Hair follicle dermal papilla cell (primary cell): Measurements from ENCODE around the gene FBLL1. TPM values are rescaled to one million over a fixed set of nuclear protein-coding genes. Genes with fewer than 3 reads are reported as not detected.

Source experiments
- small RNA-seq: library from RNA; depleted of rRNA; stranded (forward); fragments of <200 nt; gene quantifications from one replicate; pipeline ENCODE3, GENCODE V24; 2012
- total RNA-seq: library from RNA; depleted of rRNA; stranded (reverse); fragments of >200 nt; gene quantifications from 2 replicates; pipeline ENCODE4 v1.2.3, GENCODE V29; 2012

FBLL1 gene
- 0.65 and 1.8 TPM in 2 replicates for total RNA-seq

DNA sequence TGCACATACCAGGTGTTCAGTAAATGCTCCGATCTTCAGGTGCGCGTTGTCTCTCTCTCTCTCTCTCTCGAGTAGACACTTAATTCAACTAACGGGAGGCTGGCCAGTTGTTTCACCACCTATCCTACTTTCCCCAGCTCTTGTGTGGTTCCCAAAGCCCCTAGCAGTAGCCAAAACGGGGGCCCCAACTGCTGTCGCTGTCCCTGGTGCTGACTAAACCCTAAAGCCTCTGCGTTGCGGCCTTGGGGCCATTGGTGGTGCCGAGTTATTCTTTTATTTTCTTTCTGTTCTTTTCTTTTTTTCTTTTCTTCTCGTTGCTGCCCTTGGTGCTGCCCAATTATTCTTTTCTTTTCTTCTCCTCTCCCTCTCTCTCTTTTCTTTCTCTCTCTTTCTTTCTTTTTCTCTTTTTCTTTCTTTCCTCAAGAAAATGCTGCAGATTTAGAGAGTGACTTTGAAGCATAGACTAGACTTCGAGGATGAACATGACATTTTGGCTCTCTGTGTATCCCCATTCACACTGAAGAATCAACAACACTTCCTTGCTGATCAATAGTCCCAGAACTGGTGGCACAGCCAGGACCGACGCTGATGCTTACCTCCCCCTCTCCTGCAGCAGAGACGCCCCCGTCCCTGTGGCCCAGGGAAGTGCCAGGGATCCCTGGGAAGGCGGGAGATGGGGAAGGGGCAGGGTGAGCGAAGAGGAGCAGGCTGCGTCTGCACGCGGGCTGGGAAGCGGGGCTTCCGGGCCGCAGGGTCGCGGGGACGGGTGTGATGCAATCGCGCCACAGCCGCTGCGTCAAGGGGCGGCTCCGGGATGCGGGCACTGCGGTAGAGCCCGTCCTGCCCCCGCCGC, at the start of gene FBLL1:
Gene FBLL1, plus strand, starts transcription at position 785 of the 853 bp plus-strand sequence. CDS start 200 bp downstream, outside the sequence.

GRCh38 chr5:168486136-168486879, 42.8 kb upstream of the FBLL1 start, which contains the start of gene RARS1:
Gene RARS1, plus strand, starts transcription at chr5:168486471. Its CDS starts 28 bp downstream, at chr5:168486499.

DNA sequence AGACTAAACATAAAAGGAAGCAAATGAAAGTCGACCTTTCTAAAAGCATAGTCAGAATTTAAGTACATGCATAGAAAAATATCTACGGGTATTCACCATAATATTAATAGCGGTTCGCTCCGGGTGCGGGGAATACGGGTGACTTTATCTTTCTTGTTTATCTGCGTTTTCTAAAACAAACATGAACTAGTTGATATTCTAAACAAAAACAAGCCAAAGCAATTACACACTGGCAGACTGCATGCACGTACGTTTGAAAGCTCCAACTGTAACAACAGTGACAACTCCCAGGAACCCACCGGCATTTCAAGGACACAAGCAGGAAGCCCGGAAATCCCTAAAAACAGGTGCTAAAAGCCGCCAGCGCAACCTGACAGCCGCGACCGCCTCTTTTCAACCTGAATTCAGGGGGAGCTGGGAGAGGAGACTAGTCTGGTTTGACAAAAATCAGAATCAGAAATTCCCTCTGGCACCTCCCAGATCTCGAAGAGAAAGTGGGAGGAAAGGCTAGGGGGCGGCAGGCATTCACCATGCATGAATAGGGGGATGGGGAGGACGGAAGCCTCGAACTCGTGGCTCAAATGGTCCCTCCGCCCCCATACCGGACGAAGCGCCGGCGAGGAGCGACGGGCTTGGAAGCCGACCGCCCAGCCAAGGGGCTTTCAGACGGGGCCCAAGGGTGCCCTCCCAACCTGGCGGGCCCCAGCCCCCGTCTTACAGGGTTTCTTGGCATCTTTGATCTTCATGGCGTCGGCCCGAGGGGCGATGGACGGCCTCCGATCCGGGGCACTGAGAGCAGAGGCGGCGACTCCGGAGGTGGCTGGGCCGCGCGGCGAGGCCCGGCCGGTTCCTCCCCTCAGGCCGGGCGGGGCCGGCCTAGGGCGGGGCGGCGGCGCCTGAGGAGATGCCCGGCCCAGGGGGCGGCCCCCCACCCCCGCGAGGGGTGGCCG, 49.7 kb downstream of the FBLL1 start, which contains the start of gene PANK3:
Gene PANK3, minus strand, starts transcription at position 831 of the 950 bp plus-strand sequence. Its CDS starts 85 bp downstream, at position 746.

Small RNA genes within 50 kb of the gene (small RNA-seq; reads per million reads assigned to genes)
- 31.9 reads per million, percentile 96 among the genes with 10 or more reads in this experiment for gene MIR103A1

Other genes starting within 250 kb of the FBLL1 start
- gene WWC1, start 237.7 kb upstream of the FBLL1 start, total RNA-seq: 2.6 and 3.6 TPM in 2 replicates
- 145 and 155 TPM in 2 replicates for gene RARS1, start 42.8 kb upstream of the FBLL1 start, total RNA-seq
- 53.6 and 61.7 TPM in 2 replicates for gene PANK3, start 50.1 kb downstream of the FBLL1 start, total RNA-seq